Natural killer cell (primary cell): ENCODE measurements around the gene TMED8. TPM values are rescaled to one million over a fixed set of nuclear protein-coding genes. Genes with fewer than 3 reads are reported as not detected.
"Not testable (repeated sequence)": the region's sequence is repeated elsewhere in the genome, so short reads cannot be mapped to it uniquely, and the experiment has no call there.

Experiments used
- ATAC-seq, 3 donors: fragments of 150-1000 bp in 2 of 3; fragments of 200-7000 bp in 1 of 3; cut with Tn5 transposase; 1 replicate in 1 of 3; 2 replicates in 2 of 3; pipeline ENCODE4 v1.10.0; 2021; ENCODE audit warnings: mild to moderate bottlenecking in 2 of 3, moderate library complexity in 2 of 3
- DNase-seq, 2 donors: peaks; one replicate each; pipeline versions ENCODE4 v3.0.0 to v3.0.0-alpha.2; 2013 to 2021; ENCODE audit warnings: mixed read lengths in 1 of 2
- H3K27ac ChIP-seq: one replicate; pipeline ENCODE4 v1.5.1; 2013; ENCODE audit warnings: mild to moderate bottlenecking, low read length
- H3K27me3 ChIP-seq: one replicate; pipeline ENCODE4 v1.6.1; 2013; ENCODE audit warnings: low read length; ENCODE audit not compliant: control insufficient read depth, insufficient read depth
- H3K36me3 ChIP-seq: one replicate; pipeline ENCODE4 v1.6.1; 2013; ENCODE audit warnings: low read length; ENCODE audit not compliant: control insufficient read depth, insufficient read depth
- H3K4me1 ChIP-seq: one replicate; pipeline ENCODE4 v1.6.1; 2013; ENCODE audit warnings: low read length; ENCODE audit not compliant: control insufficient read depth, insufficient read depth
- H3K4me3 ChIP-seq: one replicate; pipeline ENCODE4 v1.5.1; 2013; ENCODE audit warnings: low read length
- H3K9me3 ChIP-seq: one replicate; pipeline ENCODE4 v1.6.1; 2013; ENCODE audit warnings: low read length; ENCODE audit not compliant: control insufficient read depth, insufficient read depth
- H3K27ac Mint-ChIP-seq, 2 donors: one replicate each; pipeline ENCODE4 v1.8.0; 2022; ENCODE audit warnings: mild to moderate bottlenecking in 2 of 2, mixed read lengths in 2 of 2, moderate library complexity in 1 of 2
- H3K27me3 Mint-ChIP-seq, 2 donors: one replicate each; pipeline ENCODE4 v1.8.0; 2022; ENCODE audit warnings: low read depth in 2 of 2, mixed read lengths in 2 of 2
- H3K36me3 Mint-ChIP-seq: one replicate; pipeline ENCODE4 v1.8.0; 2022; ENCODE audit warnings: mixed read lengths
- H3K4me1 Mint-ChIP-seq, 2 donors: one replicate each; pipeline ENCODE4 v1.8.0; 2022; ENCODE audit warnings: mixed read lengths in 2 of 2
- H3K4me3 Mint-ChIP-seq: one replicate; pipeline ENCODE4 v1.8.0; 2022; ENCODE audit warnings: mild to moderate bottlenecking, moderate library complexity, mixed read lengths
- H3K9me3 Mint-ChIP-seq, 2 donors: one replicate each; pipeline ENCODE4 v1.8.0; 2022; ENCODE audit warnings: mixed read lengths in 2 of 2
- WGBS: methylation state at CpG from one replicate; pipeline ENCODE4 v1.1.7; 2013; ENCODE audit warnings: missing lambda C conversion rate; ENCODE audit not compliant: insufficient coverage; 5-methylcytosine and 5-hydroxymethylcytosine counted together
- intact Hi-C: fragments of 100-400 bp; cut with micrococcal nuclease; formaldehyde crosslinking; loops from one replicate; pipeline ENCODE4 v1.14.2; 2022
- total RNA-seq, 4 donors: library from RNA; stranded (reverse); fragments of 120-200 nt in 1 of 4; gene quantifications; one replicate each; pipeline versions ENCODE4 v1.2.3 to v1.2.4, GENCODE V29; 2013 to 2022
- TF ChIP-seq, protein P1 (sequence below): fragments of 200-600 bp; IDR thresholded peaks from one replicate; pipeline ENCODE4 v1.8.0; 2022; ENCODE audit warnings: antibody characterized with exemption

Gene TMED8
- total RNA-seq, 3 donors from 2014 or later (not counting 1 experiment from before 2014, with no cell fraction given) = 8.0 to 9.3 (median 9.1) TPM

DNA sequence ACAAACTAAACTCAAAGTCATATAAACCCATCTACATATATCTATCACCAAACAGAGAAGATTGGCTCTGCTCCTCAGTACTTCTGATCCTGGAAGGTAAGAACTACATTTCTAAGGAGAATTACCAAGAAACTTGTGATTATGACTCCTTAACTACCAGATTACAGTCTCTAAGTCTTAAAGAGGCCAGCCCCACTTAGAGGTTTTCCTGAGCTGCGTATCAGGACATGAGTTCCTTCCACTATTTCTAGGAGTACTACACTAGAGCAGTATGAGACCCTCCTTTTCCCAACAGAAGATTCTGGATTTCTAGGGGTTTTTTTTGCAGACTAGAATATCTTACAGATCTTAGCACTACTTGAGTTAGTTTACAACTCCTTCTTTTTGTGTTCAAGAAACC is 46.5 kb upstream of the TMED8 start, which contains the start of gene NOXRED1:
Gene NOXRED1 (minus strand): TSS at position 101 of the 400 bp plus-strand sequence. CDS start 634 bp downstream, outside the sequence.
- intact Hi-C loops = no loop called here
- H3K4me3 ChIP-seq = no peak within 1 kb of the TSS
- no peak within 1 kb of the TSS for H3K27ac ChIP-seq
- H3K9me3 ChIP-seq = peaks cover 15% of the 10 kb centered on the region
- DNase-seq = no peak
- H3K27ac Mint-ChIP-seq = no peak within 1 kb of the TSS
- no peaks in the 10 kb centered on the region for H3K4me1 Mint-ChIP-seq
- no peak within 1 kb of the TSS for H3K4me3 Mint-ChIP-seq
- no peaks in the 10 kb centered on the region for H3K27me3 Mint-ChIP-seq
- peaks cover 5 to 7% of the 10 kb centered on the region in 2 donors for H3K9me3 Mint-ChIP-seq
- no peaks in the 10 kb centered on the region for H3K27me3 ChIP-seq
- TF ChIP-seq, protein P1, sequence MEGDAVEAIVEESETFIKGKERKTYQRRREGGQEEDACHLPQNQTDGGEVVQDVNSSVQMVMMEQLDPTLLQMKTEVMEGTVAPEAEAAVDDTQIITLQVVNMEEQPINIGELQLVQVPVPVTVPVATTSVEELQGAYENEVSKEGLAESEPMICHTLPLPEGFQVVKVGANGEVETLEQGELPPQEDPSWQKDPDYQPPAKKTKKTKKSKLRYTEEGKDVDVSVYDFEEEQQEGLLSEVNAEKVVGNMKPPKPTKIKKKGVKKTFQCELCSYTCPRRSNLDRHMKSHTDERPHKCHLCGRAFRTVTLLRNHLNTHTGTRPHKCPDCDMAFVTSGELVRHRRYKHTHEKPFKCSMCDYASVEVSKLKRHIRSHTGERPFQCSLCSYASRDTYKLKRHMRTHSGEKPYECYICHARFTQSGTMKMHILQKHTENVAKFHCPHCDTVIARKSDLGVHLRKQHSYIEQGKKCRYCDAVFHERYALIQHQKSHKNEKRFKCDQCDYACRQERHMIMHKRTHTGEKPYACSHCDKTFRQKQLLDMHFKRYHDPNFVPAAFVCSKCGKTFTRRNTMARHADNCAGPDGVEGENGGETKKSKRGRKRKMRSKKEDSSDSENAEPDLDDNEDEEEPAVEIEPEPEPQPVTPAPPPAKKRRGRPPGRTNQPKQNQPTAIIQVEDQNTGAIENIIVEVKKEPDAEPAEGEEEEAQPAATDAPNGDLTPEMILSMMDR = no peak
- peaks cover 47% of the 10 kb centered on the region for H3K36me3 Mint-ChIP-seq
- ATAC-seq = no peak
- no peaks in the 10 kb centered on the region for H3K4me1 ChIP-seq
- H3K36me3 ChIP-seq = peaks cover 55% of the 10 kb centered on the region
- 100% methylated on average over 1 of the region's 1 CpG for WGBS

DNA sequence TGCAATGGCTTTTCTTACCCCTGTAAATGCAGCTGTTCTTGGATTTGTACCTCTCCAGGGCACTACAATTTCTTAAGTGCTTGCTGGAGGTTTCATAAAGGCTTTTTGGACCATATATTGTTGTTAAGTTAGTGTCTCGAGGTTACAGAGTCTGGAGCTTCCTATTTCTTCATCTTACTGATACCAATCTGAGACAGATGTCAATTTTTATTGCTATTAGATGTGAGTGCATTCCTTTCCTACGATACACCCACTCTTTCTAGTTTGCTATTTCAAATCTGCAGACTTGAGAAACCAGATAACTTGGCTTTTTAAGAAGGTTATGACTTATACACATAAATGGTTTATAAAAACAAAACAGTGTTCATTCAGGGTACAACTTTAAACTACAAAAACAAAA is 44.3 kb upstream of the TMED8 start:
- Mint-ChIP-seq H3K9me3 (peaks cover 5 to 10% of the 10 kb centered on the region in 2 donors), H3K36me3 (peaks cover 30% of the 10 kb centered on the region)

DNA sequence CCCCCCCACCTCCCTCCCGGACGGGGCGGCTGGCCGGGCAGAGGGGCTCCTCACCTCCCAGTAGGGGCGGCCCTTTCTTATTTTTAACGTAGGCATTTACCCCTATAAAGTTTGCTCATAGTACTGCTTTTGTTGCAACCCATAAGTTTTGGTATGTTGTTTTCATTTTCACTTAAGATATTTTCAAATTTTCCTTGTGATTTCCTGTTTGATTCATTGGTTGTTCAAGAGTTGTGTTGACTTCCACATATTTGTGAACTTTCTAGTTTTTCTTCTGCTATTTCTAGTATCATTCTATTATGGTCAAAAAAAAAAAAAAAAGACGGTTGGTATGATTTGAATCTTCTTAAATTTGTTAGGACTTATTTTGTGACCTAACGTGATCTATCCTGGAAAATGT is 39.9 kb upstream of the TMED8 start:
- Mint-ChIP-seq H3K27ac (no peak overlapping the region), H3K4me3 (no peak overlapping the region), H3K27me3 (no peaks in the 10 kb centered on the region), H3K9me3 (peaks cover 5 to 10% of the 10 kb centered on the region in 2 donors), H3K4me1 (no peaks in the 10 kb centered on the region), H3K36me3 (peaks cover 7% of the 10 kb centered on the region)
- H3K27me3 ChIP-seq = no peaks in the 10 kb centered on the region
- peaks cover 15% of the 10 kb centered on the region for H3K9me3 ChIP-seq
- DNase-seq (no peak), ATAC-seq (no peak)
- H3K27ac ChIP-seq = no peak overlapping the region
- WGBS = 74% methylated on average over 2 of the region's 8 CpGs
- TF ChIP-seq, protein P1 = no peak
- no peak overlapping the region for H3K4me3 ChIP-seq
- intact Hi-C loops = no loop called here
- no peaks in the 10 kb centered on the region for H3K4me1 ChIP-seq
- H3K36me3 ChIP-seq = peaks cover 2% of the 10 kb centered on the region

More for the DNA sequence above, 44.3 kb upstream of the TMED8 start:
- ATAC-seq (no peak), DNase-seq (no peak)
- H3K4me1 ChIP-seq = no peaks in the 10 kb centered on the region
- no peak overlapping the region for H3K27ac ChIP-seq
- Mint-ChIP-seq H3K27me3 (no peaks in the 10 kb centered on the region), H3K27ac (no peak overlapping the region), H3K4me1 (no peaks in the 10 kb centered on the region), H3K4me3 (no peak overlapping the region)
- peaks cover 33% of the 10 kb centered on the region for H3K36me3 ChIP-seq
- H3K9me3 ChIP-seq = peaks cover 15% of the 10 kb centered on the region
- no CpG with 5 or more reads among the region's 2 CpGs for WGBS
- intact Hi-C loops = no loop called here
- TF ChIP-seq, protein P1 = no peak
- no peaks in the 10 kb centered on the region for H3K27me3 ChIP-seq
- no peak overlapping the region for H3K4me3 ChIP-seq

DNA sequence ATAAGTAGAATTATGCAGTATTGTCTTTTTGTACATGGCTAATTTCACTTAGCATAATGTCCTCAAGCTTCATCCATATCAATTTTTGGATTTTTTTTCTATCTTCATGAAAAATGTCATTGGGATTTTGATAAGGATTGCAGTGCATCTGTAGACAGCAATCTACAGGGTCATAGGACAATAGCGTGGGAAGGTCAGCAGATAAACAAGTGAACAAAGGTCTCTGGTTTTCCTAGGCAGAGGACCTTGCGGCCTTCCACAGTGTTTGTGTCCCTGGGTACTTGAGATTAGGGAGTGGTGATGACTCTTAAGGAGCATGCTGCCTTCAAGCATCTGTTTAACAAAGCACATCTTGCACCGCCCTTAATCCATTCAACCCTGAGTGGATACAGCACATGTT is 39.2 kb upstream of the TMED8 start:
- H3K9me3 Mint-ChIP-seq, H3K4me1 Mint-ChIP-seq, ATAC-seq, H3K36me3 ChIP-seq, H3K27ac ChIP-seq, DNase-seq, H3K4me3 Mint-ChIP-seq, intact Hi-C loops, H3K27ac Mint-ChIP-seq, H3K27me3 ChIP-seq, H3K27me3 Mint-ChIP-seq, H3K4me3 ChIP-seq, H3K36me3 Mint-ChIP-seq, H3K4me1 ChIP-seq: not testable (repeated sequence)
- peaks cover 15% of the 10 kb centered on the region for H3K9me3 ChIP-seq
- WGBS = 100% methylated on average over 1 of the region's 3 CpGs

DNA sequence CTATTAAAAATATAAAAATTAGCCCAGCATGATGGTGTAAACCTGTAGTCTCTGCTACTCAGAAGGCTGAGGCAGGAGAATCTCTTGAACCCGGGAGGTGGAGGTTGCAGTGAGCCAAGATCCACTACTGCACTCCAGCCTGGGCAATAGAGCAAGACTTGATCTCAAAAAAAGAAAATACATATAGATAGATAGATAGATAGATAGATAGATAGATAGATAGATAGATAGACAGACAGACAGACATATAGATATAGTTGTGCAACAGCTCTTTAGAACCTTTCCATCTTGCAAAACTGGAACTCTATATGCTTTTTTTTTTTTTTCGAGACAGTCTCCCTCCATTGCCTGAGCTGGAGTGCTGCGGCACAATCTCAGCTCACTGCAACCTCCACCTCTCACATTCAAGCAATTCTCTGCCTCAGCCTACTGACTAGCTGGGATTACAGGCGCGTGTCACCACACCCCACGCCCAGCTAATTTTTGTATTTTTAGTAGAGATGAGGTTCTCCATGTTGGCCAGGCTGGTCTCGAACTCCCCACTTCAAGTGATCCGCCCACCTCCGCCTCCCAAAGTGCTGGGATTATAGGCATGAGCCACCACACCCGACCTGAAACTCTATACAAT is 38.6 kb upstream of the TMED8 start:
- H3K9me3 Mint-ChIP-seq, H3K36me3 Mint-ChIP-seq, H3K27me3 ChIP-seq, DNase-seq, ATAC-seq, H3K4me3 ChIP-seq, H3K4me1 Mint-ChIP-seq, H3K36me3 ChIP-seq, H3K27ac ChIP-seq, H3K4me1 ChIP-seq, intact Hi-C loops, H3K27me3 Mint-ChIP-seq, H3K4me3 Mint-ChIP-seq, H3K27ac Mint-ChIP-seq: not testable (repeated sequence)
- 96% methylated on average over 8 of the region's 10 CpGs for WGBS
- H3K9me3 ChIP-seq = peaks cover 15% of the 10 kb centered on the region
